GM12801 (cell line): ENCODE results near the gene COL4A1.

Experiments
- CTCF ChIP-seq: IDR thresholded peaks from one replicate; pipeline ENCODE4 v1.5.1; 2011; ENCODE audit warnings: control low read depth; ENCODE audit not compliant: insufficient read length; ENCODE audit errors: extremely low read depth

Gene COL4A1

GRCh38 chr13:110271313-110271712 lies 35.6 kb downstream of the COL4A1 start:
- TF ChIP-seq CTCF, result no peak

- no peak for TF ChIP-seq CTCF
Measured at GRCh38 chr13:110270507-110270906, 36.5 kb downstream of the COL4A1 start.

DNA sequence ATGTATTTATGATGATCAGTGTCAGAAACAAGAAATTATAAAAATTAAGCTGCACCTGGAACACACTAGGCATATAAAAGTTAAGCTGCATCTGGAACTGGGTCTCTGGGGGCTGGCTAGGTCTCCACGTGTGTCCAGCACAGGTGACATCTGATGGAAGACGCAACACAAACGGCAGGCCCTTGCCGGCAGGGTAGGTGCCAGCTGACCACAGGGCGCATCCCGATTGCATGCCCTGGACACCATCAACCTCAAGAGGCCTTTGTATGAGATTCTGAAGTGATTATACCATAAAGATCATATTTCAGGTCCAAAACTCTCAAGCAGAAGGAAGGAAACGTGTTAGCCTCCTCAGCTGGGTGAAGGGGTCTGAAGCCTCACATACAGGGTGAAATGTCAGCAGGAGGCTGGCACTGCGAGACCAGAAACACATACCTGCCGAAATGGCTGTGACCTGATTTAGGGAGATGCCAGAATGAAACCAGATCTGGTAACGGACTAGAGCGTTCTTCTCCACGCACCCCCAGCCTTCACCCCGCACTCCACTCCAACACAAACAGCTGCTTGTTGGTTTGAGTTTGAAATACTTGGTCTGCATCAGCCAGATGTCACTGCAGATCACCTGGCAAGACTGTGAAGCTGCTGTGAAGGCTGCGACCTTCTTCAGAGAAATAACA lies 37.3 kb downstream of the COL4A1 start:
- no peak for TF ChIP-seq CTCF

GRCh38 chr13:110268576-110269185 lies 38.3 kb downstream of the COL4A1 start:
- no peak for TF ChIP-seq CTCF

- TF ChIP-seq CTCF, result no peak
Measured at GRCh38 chr13:110268061-110268460, 38.9 kb downstream of the COL4A1 start.

DNA sequence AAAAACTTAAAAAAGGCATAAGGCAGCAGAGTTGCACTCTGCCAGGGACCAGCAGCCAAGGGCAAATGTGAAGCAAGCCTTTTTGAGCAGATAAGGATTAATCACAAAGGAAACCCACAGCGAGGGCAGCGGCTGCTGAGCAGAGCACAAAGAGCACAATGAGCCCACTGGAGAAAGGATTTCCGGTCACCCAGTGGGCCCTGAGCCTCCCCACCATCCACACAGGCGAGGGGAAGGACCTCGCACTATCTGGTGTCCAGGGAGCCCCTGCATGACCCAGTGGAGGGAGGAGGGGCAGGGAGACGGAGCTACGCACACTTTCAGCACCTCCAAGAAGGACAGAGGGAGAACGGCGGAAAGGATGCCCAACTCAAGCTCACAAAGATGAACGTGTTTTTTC lies 40.0 kb downstream of the COL4A1 start:
- no peak for TF ChIP-seq CTCF

DNA sequence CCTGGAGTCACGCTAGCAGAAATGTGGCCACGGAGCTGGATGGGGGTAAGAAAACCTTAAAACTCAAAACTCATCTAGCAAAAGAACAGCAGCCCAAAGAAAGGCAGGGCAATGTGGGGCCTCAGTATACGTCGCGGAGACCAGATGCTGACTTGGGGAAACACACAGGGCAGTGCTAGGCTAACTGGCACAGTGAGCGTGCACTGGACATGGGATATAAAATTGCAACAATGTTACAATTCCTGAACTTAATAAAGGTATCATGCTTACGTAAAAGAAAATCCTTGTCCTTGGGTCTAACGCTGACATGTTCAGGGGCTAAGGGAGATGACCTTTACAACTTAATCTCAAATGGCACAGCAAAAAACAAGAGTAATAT lies 40.5 kb downstream of the COL4A1 start:
- TF ChIP-seq CTCF, result no peak
